NCI-H1092 treated with DMSO at 0.1 percent for 48 hours (cell line): ENCODE data around the gene WNT5B.
A peak's percentile ranks its signal among the peaks of the same experiment; 100 is the strongest.
"Not testable (repeated sequence)": the region's sequence is repeated elsewhere in the genome, so short reads cannot be mapped to it uniquely, and the experiment has no call there.

Source experiments
- DNase-seq: peaks from one replicate; lab custom pipeline; 2025; lab: John Stamatoyannopoulos, UW

Gene WNT5B

GRCh38 chr12:1598757-1599156, 30.3 kb upstream of the WNT5B start:
- no peak for DNase-seq

GRCh38 chr12:1602706-1603105, 26.3 kb upstream of the WNT5B start:
- DNase-seq, result not testable (repeated sequence)

GRCh38 chr12:1603269-1603993, 25.6 kb upstream of the WNT5B start:
- DNase-seq, result no peak

GRCh38 chr12:1604464-1604863, 24.6 kb upstream of the WNT5B start:
- no peak for DNase-seq

GRCh38 chr12:1605129-1606020, 23.7 kb upstream of the WNT5B start:
- DNase-seq, result peak; percentile 85

- DNase-seq, result peak; percentile 70
These were observed 22.9 kb upstream of the WNT5B start for GRCh38 chr12:1606021-1606622.

- DNase-seq, result no peak
These were observed 20.9 kb upstream of the WNT5B start for GRCh38 chr12:1607940-1608712.

GRCh38 chr12:1608713-1609119, 20.3 kb upstream of the WNT5B start:
- DNase-seq, result no peak

- no peak for DNase-seq
These were observed 18.9 kb upstream of the WNT5B start for GRCh38 chr12:1610072-1610643.

GRCh38 chr12:1611803-1612572, 17.0 kb upstream of the WNT5B start:
- DNase-seq, result peak; percentile 64

- DNase-seq, result no peak
These were observed 15.2 kb upstream of the WNT5B start for GRCh38 chr12:1613860-1614259.

- no peak for DNase-seq
These were observed 14.7 kb upstream of the WNT5B start for GRCh38 chr12:1614360-1614759.

GRCh38 chr12:1616233-1617066, 12.6 kb upstream of the WNT5B start:
- no peak for DNase-seq

- no peak for DNase-seq
These were observed 10.5 kb upstream of the WNT5B start for GRCh38 chr12:1618489-1618888.

- DNase-seq, result no peak
These were observed 9.9 kb upstream of the WNT5B start for GRCh38 chr12:1619159-1619558.

GRCh38 chr12:1619587-1619986, 9.4 kb upstream of the WNT5B start:
- DNase-seq, result no peak

- no peak for DNase-seq
These were observed 8.9 kb upstream of the WNT5B start for GRCh38 chr12:1620092-1620491.

GRCh38 chr12:1622406-1622805, 6.6 kb upstream of the WNT5B start:
- no peak for DNase-seq

GRCh38 chr12:1629338-1630132, 504 bp downstream of the WNT5B start:
- peak; percentile 38 for DNase-seq
